ENCODE results near the gene KRTAP9-9. TPM values are rescaled to one million over a fixed set of nuclear protein-coding genes. Genes with fewer than 3 reads are reported as not detected.

The KRTAP9-9 gene
- total and polyA plus RNA-seq, 2 of the 8 experiments (the other 6 are each of a cell fraction or from before 2014, with no cell fraction given), result not detected

- TF ChIP-seq SRF (IDR thresholded peaks at IDR 0.05; ENCODE audit: low read depth, low read length), result no peak
- TF ChIP-seq BRCA1 (IDR thresholded peaks at IDR 0.05; ENCODE audit: low read depth, low read length), result no peak
- TF ChIP-seq SP1 (IDR thresholded peaks at IDR 0.05; ENCODE audit: low read depth, low read length), result no peak
- TF ChIP-seq CTCF (IDR thresholded peaks at IDR 0.05; ENCODE audit: control extremely low read depth in 1 of 3, insufficient read depth in 1 of 3, low read depth in 1 of 3, low read length in 3 of 3), result no peak
- no peak for TF ChIP-seq JUN (IDR thresholded peaks at IDR 0.05; ENCODE audit: low read depth, low read length)
Observed at GRCh38 chr17:41294016-41294415, 38.8 kb downstream of the KRTAP9-9 start (continued).

Data from H1 (cell line).